Activated CD4-positive, alpha-beta T cell treated with anti-CD3 and anti-CD28 coated beads, Interleukin-2, amount 50 U/mL, for 48 hours (primary cell): ENCODE data around the gene KIF25.

Experiments
- DNase-seq, 2 experiments: peaks; one replicate each; pipeline ENCODE4 v3.0.0-alpha.2; 2020

Gene KIF25, protein sequence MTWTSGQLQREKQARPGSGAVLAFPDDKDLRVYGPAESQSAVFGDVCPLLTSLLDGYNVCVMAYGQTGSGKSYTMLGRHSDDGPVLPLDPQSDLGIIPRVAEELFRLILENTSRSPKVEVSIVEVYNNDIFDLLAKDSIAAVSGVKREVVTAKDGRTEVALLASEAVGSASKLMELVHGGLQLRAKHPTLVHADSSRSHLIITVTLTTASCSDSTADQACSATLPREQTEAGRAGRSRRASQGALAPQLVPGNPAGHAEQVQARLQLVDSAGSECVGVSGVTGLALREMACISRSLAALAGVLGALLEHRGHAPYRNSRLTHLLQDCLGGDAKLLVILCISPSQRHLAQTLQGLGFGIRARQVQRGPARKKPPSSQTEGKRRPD

DNA sequence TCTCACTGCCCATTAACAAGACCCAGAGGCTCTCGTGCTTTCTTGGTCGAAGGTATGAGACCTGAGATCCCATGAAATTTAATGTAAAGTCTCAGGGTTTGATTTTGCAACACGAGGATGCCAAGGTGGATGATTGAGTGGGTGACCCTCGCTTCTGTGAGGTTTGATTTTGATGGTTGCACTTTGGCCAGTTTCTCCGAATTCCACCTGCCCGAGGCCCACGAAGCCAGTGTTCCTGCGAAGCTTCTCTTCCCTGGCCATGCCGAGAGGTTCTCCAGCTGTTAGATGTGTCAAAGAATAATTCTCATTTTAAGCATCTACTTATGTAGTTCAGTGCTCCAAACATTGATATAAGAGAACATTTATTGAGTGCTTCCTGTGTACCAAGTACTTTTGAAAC is at the start of gene KIF25:
Gene KIF25, plus strand, starts transcription at position 30 of the 400 bp plus-strand sequence. CDS start 31,915 bp downstream, outside the sequence.
- no peak for DNase-seq

DNA sequence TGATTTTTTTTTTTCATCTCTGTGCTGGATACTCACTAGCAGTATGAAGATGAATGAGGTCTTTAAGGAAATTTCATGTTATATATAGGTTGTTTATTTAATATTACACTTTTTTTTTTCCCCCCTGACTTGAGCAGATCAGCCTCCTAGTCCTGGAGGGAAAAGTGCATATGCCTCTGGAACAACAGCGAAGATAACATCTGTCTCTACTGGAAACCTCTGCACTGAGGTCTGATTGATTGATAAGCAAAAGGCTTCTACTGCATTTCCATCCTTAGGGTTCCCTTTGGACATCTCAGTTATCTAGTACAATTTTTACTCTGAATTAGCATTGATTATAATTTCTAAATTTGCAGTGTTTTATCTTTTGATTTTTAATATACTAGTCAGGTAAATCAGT is 49.8 kb upstream of the KIF25 start:
- no peak for DNase-seq

DNA sequence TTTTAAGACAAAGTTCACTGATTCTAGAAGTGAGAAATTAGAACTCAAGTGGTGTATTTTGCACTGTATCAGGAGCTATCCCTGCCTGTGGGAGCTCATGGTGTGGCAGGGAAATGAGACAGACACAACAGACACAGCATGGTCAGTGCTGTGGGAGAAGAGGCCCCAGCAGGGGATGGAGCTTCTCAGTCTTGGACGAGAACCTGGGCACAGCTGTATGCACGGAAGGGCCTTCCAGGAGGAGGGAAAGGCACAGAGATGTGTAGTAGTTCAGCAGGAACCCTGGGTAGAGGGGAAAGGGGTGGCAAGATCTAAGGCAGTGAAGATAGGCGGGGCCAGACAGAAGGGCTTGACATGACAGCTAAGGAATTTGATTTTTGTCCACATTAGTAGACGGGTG is 48.8 kb upstream of the KIF25 start:
- no peak for DNase-seq

DNA sequence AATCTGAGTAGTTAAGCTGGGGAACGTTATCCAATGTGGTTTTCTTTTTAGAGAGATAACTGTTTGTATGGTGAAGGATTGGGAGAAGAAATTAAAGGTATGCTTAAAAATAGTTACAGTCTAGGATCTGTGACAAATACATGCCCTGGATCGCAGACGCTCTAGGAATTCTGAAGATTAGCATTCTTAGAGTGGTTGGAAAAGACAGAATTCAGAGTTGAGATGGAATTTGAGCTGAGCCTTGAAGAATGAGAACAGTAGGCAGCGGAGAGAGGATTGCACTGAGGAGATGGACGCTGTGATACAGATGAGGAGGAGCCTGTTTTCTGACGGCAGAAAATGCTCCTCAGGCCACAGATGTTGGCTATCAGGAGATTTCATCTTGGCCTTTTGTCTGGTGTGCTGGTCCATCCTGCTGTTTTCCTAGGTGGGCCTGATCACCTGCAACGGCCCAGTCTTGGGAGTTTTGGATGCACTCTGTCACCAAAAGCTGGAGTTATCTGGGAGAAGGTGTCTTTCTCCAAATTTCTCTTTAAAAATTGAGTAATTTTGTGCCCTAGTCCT is 48.3 kb upstream of the KIF25 start:
- no peak for DNase-seq

DNA sequence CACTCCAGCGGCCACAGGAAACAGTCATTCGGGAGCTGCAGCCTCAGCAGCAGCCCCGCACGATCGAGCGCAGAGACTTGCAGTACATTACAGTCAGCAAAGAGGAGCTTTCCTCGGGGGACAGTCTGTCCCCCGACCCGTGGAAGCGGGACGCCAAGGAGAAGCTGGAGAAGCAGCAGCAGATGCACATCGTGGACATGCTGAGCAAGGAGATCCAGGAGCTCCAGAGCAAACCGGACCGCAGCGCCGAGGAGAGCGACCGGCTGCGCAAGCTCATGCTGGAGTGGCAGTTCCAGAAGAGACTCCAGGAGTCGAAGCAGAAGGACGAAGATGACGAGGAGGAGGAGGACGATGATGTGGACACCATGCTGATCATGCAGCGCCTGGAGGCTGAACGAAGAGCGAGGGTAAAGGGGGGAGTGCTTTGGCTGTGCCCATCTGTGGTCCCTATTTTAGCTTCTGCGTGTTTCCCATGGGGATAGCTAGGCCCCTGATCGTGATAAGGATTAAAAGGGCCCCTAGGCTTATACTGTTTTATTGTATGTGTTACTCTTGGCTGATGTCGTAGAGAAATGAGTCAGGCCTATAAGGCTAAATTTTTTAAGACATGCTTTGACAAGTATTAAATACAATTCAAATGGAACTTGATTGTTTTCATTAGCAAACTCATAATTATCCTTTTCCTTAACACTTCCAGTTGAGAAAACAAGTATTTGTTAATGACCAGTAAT is 45.5 kb upstream of the KIF25 start:
- no peak for DNase-seq

DNA sequence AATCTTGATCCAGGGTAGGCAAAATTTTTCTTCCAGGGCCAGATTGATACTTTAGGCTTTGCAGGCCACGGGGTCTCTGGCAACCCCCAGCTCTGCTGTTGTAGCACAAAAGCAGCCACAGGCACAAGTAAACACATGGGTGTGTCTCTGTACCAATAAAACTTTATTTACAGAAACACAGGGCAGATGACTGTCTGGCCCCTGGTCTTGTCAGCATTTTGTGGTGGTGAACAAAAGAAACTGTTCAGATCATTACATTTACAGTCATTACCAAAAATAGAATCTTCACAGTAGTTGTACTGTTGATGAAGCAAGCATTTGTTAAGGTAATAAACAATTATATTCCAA is 45.0 kb upstream of the KIF25 start:
- no peak for DNase-seq

DNA sequence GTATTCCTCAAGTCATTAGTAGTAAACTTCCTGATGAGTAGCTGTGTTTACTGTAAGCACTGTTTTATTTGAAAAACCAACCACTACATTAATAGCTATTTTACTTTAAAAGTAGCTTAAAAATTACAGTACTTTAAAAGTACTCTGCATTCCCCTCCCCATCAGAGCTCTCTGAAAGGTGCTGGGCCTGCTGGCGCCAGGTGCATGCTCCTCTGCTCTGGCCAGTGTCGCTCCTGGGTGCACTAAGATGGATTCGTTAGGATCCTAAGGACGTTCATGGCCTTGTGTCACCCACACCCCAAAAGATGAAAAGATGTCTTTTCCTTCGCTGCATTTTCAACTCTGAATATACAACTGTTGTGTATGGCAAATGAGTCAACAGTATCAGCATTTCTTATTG is 43.9 kb upstream of the KIF25 start:
- DNase-seq = no peak

DNA sequence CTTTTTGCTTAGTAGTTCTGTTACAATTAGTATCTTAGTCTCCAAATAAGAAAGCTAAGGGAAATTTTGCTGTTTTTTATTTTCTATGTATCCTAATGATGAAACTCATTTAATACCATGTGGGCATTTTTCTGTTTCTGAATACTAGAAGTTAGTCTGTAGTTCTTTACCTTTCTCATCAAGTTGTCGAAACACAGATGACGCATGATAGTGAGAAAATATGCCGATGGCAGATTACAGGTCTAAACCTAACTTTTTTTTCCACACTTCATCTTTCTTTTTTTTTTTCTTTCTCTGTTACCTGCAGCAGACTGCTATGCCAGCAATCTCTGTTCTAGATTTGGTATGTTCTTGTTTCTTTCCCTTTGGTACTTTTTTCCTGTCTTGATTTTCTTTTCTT is 43.3 kb upstream of the KIF25 start:
- no peak for DNase-seq

DNA sequence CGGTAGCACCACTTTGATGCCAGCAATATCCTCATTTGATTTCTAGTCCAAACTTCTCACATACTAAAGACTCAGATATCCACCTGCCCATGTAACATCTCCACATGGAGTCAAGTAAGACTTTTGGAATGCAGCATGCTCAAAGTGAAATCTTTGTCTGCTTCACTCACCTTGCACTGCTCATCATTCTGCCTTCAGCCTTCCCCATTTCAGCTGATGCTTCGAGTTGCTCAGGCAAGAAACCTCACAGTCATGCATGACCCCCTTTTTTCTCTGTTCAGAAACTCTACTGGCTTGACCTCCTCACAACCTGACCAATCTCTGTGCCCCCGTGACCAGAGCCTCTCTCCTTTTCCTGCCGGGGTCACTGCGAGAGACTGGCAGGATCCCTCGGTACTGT is 41.0 kb upstream of the KIF25 start:
- no peak for DNase-seq

DNA sequence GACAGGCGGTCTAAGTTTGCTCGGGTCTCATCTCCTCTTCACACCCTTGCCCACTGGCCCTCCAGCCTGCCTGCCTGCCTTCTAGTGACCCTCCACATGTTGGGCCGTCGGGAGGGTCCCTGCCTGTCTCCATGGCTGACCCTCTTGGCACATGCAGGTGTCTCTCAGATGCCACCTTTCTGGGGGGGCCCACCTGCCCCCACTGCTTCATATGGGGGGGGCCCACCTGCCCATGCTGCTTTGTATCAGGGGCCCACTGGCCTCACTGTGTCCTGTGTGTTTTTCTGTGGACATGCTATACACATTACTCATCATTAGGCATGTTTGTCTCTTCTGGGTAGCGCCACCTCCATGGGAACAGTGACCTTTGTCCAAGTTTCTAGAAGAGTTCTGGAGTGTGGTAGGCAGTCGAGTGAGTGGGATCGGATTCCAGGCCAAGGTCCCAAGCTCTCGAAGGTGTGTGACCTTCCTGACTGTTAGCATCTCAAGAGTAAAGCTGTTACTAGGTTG is 40.4 kb upstream of the KIF25 start:
- DNase-seq = no peak

DNA sequence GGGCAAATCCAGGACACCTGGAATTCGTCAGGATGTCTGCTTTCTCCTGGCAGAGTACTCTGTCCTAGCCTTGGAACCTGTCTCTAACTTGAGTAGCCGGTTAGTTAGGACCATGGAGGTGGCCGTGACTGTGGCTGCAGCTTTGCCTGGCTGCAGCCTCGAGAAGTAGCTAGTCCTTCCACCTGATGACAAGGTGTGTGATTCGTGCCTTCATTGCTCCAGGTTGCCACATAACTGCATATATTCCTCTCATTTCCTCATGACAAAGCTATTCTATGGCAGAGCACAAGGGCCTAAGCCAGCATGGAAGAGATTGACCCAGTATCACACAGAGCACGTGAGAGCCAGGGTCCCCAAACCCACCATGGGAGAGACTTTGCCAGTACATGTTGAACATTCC is 39.8 kb upstream of the KIF25 start:
- no peak for DNase-seq

DNA sequence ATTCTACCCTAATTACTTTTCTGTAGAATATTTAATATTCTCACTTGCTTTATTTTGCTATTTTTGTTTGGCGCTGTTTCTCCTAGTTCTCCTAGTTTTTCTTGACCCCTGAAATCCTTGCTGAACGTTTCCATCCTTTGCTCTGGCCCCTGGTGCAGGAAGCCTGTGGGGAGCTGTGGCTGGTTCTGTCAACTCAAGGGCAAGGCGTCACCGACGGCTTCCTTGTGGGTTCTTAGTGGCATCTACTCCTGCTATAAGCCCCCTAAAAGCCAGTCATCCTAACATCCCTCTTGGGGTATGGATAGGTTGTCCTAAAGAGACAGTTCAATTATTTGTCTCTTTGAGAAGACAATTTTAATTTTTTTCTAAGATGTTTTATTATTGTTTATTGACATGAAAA is 36.9 kb upstream of the KIF25 start:
- no peak for DNase-seq

DNA sequence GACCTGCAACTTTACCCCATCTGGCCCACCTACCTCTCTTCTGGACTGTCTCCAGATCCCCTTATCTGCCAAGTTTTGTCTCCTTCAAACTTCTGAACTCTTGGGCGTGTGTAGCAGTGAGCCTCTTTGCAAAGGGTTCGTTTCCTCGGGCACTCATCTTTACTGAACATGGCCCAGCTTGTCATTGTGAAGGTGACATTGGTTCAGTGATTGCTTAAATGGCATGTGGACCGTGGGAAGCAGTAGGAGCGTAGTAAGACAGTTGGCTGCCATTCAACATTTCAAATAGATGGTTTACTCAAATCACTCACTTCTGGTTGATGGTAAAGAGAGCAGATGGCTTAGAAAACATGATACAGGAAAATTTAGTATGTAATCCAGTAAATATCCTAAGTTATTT is 34.8 kb upstream of the KIF25 start:
- DNase-seq = no peak

DNA sequence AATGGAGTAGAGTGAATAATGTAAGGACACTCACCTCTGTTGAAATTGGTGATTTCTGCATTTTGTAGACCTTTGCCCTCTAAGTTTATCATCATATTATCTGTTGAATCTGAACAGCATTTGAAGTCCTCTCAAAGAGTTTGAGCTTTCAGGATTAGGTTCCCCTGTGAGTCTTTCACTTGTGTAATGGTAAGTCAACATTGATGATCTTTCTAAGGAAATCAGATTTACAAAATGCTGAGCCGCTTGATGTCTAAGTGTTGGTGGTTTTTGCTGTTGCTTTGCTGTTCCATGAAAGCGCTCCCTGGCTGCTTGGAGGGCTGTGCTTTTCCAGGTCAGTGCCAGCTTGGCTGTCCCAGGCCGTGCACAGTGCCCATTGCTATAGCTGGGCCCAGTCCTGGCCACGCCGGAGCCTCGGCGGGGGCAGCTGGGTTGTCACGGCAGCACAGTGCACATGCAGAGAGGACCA is 33.8 kb upstream of the KIF25 start:
- no peak for DNase-seq

DNA sequence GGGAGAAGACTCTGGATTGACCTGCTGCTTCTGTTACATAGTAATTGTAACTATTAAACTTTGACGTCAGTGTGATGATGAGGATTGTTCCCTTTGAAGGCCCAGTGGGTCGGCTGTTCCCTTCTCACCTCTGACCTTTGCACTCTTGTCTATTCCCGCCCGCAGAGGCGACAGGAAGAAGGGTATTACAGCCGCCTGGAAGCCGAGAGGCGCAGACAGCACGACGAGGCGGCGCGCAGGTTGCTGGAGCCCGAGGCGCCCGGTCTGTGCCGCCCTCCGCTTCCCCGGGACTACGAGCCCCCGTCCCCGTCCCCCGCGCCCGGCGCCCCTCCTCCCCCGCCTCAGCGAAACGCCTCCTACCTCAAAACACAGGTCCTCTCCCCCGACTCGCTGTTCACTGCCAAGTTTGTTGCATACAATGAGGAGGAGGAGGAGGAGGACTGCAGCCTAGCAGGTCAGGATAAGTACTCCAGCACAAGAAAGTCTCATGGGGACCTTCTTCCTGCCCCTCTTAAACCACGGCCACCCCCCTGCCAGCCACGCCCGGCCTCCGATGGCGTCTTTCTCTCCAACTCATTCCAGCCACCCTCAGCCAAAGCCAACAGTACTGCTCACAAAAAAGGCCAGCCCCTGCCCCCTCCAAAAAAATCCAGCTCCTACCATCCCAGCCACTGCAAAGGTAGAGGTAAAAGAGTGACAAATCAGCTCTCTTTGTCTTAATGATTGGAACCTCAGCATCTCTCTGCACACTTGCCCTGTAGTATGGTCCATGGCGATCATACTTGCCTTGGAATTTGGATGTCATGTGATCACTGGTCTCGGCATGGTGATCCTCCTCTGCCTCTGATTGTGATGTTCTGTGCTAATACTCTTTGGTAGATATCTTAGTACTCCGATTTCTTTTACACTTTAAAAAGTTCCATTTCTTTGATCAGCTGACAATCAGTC is 31.6 kb upstream of the KIF25 start:
- no peak for DNase-seq

DNA sequence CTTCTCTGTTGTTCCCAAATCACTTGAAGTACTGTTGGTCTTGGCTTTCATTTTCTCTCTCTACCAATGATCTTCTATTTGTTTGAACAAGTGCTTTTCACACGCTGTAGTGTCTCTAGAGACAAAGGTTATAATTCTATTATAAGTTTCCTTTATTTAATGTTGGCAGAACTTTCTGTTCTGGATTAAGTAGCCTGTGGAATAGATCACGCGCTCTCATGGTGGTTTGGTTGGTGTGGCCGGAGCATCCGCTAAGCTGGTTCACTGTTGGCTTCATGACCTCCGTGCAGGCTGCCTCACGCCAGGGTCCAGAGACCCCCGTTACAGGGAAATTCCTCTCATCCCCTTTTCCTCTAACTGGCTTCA is 30.9 kb upstream of the KIF25 start:
- DNase-seq = no peak

DNA sequence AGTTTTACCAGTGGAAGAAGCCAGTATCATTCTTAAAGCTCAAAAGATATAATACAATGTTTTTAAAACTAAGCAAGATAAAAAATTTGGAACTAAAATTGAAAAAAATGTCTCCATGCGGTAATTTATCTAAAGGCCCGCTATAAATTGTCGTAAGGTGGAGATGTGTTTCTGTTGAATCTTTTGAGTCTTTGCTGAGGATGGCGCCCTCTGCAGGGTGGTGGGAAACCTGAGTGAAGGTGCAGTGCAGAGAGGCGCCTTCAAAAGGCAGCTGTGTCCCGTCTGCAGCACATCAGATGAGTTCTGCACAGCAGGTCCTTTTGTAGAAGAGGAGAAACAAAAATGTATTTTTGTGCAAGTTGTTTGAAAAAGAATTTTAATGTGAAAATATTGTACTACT is 29.4 kb upstream of the KIF25 start:
- DNase-seq = peak; percentile 43 to 50

DNA sequence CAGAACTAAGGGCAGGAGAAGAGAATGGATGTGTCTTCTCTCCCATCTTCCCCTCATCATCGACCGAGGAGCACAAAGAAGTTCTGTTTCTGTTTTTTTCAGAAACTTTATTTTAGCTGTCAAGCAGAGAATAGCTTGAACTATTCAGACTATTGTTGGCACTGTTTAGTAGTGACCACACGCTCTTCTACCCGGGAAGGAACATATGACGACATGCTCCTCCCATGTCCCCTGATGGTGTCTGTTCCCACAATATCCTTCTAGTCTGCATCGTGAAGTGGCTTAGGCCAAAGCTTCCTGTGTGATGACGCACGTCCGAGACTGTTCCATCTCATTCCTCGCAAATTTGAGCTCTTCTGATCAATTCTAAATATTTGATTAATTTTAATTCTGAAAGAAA is 27.2 kb upstream of the KIF25 start:
- DNase-seq = no peak

DNA sequence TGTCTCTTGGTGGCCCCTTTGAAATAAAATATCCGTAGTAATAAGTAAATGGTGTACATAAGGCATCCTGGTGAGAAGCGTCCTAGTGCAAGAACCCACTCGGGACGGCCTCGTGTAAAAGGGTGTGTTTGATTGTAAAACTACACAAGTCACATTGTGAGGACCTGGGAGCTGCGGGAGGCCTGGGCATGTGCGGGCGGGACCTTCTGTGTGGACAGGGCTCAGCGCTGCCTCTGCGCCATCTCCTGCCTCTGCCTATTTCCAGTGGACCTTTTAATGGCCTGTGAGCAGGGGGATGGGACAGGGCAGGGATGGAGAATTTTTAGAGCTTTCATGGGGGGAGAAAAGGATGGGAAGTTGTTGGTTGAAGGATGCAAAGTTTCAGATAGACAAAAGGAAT is 25.3 kb upstream of the KIF25 start:
- no peak for DNase-seq

DNA sequence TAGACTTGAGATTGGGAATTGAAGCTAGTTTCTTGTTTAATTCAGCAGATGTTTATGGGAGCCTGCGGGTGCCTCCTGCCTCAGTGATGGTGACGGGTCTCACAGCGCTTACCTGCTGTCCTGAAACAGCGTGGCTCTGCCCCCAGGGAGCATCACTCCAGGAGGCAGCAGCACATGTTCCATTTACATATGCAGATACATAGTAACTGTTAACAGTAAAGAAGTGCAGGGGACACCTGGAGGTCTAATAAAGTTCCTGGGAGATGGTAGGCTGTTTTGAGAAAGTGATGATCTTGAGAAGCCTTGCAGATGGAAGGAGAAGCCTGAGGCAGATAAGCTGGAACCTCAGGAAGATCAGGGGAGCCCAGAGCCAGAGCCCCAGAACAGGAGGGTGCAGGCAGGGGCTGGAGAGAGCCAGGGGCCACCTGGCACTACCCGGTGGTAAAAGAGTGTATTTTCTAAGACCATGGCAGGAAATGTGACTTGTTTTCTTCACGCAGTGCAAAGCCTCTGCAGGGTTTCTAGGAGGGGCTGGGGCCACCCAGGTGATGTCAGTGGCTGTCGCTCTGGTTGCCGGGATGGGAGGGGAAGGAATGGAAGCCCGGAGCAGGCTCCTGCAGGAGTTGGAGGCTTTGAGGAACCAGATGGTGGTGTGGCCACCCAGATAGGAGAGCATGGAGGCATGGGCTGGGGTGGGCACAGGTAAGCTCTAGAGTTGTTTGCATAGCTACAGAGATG is 24.2 kb upstream of the KIF25 start:
- no peak for DNase-seq

DNA sequence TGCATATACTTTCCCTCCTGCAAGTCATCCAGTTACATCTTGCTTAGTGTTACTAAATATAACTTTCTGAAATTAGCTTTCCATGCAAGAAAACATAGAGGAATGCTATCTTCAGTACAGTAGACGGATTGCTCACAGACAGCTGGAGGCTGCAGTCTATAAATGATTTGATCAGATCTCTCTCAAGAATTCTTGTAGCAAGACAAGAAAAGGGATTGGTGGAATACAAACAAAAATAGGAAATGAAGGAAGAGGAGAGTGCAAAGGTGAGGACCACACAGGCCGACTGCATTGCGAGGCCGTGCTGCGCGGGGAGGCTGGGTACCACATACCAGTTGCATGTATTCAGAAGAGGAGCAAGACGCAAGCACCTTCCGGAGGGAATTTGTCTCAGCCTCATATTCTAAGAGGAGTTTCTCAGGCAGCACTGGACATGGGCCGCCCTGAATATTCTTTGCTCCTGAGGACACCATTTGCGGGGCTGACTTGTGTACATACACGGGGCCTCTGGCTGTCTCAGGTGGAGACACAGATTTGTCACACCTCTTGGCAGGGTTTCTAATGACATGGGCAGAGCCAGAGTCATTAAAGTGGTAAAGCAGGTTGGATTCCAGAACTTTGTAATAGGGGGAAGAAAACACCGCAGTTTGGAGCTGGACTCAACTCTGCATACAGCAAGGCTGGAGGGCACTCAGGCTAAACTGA is 22.7 kb upstream of the KIF25 start:
- DNase-seq = no peak

DNA sequence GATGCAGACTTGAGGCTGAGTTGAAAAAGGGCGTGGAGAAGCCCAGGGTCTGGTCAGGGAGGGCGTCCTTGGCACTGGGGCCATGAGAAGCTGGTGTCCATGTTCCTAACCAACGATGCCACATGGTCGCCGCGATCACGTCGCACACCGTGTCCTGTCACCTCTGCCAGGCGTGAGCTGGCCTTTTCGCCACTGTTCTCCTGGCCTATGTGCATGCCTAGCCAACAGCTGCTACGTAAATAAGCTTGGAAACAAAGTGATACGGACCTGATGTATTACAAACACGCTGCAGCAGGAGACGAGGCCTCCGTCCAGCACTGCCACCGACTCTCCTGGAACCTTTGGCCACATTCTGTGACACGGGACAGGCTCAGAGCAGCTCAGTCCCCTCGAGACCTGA is 22.0 kb upstream of the KIF25 start:
- DNase-seq = no peak
